TTC549 (cell line): ENCODE measurements around the gene BEX4.
"Not testable (repeated sequence)": the region's sequence is repeated elsewhere in the genome, so short reads cannot be mapped to it uniquely, and the experiment has no call there.

Experiments
- FAIRE-seq: peaks from 2 replicates; lab custom pipeline; 2012; peaks lifted over from hg19 to GRCh38; lab: Jason Lieb, UNC

The BEX4 gene

GRCh38 chrX:103214870-103215424, at the start of gene BEX4:
Gene BEX4 (plus strand): TSS chrX:103215108. CDS start chrX:103216154, 1,046 bp downstream.
- FAIRE-seq, result no peak

DNA sequence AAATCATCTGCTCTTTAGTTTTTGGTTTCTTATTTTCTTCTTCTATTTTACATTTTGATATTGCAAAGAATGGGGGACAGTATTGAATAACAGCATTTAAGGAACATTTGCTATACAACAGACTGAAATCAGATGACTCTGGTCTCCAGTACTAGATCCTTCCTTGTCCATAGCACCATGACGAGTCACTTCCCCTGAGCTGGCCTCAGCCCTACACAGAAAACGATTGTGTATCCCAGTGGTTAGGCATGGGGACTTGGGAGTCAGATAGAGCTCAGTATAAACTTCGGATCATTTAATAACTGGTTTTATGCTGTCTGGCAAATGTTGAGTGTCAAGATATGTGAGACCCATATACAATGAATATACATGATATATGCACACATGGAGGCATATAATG, 44.7 kb upstream of the BEX4 start:
- no peak for FAIRE-seq

DNA sequence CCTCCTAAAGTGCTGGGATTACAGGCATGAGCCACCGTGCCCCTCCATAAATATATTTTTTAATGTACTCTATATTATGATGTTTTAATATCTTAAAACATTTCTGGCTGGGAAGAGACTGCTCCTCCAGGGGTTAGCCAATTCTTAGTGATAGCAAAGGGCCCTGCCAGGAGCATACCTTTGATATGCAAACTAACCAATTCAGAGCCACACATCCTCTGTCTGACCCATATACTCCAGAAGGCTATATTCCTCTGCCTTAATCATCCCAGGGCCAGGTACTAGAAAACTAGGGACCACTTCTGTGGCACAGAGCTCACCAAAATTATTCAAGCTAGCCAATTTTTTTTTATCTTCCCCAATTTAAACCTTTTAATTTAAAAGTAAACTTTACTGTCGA, 43.6 kb upstream of the BEX4 start:
- no peak for FAIRE-seq

GRCh38 chrX:103175256-103175655, 39.7 kb upstream of the BEX4 start:
- FAIRE-seq, result not testable (repeated sequence)

DNA sequence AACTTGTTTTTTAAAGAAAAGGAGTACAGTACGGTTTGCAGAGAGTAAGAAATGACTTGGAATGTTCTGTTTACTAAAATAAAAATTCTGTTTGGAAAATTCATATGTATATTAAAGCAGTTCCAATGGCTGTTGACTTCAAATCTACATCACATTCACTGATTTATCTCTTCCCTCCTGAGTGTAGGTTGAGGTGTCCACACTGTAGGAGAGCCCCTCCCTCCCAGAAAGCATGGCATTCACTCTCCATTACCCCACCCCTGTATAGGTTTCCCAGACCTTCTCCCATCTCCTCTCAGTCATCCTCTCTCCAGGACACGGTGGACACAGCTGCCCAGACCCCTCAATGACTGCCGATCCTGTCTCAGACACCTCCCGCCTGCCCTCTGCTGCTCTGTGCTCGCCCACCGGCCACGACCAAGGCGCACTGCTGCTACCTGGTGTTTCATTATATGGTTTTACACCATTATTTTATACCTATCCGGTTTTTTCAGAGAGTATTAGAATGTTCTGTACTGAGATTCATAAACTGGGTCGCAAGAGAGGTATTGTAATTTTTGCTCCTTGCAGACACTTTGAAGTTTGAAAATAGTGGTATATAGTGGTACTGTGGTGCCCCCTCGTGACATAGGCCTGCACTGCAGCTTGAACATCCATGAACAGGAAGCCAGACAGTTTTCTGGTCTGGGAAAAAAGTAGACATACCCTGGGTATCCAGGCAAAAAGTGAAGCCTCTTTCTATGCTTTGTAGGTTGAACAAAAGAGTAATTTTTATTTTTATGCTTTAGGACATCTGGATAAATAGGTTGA, 38.8 kb upstream of the BEX4 start:
- FAIRE-seq, result peak; percentile 46

DNA sequence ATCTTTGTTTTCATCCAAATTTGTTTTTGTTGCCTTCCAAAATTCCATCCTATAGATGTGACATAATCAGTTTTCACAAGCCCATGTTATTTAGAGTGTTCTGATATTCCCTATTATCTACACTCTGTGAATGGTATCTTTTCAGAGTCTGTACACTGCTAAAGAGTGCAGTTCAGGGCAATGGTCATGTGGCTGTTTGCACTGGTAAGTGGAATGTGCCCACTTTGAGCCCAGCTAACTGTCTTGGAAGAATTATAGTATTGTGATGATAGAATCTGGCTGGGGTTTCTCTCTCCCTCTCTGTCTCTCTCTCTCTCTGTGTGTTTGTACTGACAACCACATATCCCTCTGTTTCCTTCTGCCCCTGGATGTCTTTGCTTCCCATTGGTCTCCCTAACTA, 37.4 kb upstream of the BEX4 start:
- no peak for FAIRE-seq

DNA sequence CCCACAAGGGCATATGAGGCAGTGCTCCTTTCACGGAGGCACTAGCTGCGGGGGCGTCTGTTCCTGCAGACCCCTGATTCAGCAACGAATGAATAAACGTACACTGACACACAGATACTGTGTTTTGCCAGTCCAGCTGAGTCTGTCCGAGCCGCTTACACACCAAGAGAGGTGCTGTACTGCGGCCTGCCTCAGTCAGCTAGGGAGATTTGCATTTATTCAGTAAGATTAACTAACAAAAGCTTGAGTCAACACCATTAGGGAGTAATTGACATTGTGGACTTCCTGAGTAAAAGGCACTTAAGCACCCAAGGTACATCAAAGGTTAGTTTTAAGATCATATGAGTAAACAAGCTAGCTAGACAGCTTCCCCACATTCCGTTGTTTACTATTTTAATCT, 31.0 kb upstream of the BEX4 start:
- FAIRE-seq, result no peak

DNA sequence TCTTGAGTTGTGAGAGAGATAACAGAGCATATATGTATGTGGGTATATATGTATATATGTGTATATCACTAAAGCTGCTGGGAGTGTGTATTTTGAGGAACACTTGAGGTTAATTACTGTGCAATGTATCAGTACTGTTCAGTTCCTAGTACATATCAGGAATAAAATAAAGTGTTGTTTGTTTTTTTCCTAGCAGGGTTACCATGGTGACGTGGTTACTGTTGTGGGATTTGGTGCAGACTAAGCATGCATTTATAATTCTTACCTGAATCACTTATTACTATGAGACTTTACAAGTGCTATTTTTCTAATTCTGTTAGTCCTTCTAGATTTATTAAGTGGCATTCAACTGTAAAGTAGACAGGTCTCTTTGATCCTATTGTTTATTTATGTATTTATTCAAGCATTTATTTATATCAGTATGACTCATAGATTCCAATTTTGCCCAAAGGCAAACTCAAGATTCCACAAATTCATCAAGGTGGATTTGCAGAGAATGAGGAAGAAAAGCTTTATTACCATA, 26.9 kb upstream of the BEX4 start:
- FAIRE-seq, result no peak

GRCh38 chrX:103197721-103198306, 17.1 kb upstream of the BEX4 start:
- no peak for FAIRE-seq

DNA sequence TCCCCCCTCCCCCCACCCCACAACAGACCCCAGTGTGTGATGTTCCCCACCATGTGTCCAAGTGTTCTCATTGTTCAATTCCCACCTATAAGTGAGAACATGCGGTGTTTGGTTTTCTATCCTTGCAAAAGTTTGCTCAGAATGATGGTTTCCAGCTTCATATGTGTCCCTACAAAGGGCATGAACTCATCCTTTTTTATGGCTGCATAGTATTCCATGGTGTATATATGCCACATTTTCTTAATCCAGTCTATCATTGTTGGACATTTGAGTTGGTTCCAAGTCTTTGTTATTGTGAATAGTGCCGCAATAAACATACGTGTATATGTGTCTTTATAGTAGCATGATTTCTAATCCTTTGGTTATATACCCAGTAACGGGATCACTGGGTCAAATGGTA, 16.2 kb upstream of the BEX4 start:
- FAIRE-seq, result not testable (repeated sequence)

DNA sequence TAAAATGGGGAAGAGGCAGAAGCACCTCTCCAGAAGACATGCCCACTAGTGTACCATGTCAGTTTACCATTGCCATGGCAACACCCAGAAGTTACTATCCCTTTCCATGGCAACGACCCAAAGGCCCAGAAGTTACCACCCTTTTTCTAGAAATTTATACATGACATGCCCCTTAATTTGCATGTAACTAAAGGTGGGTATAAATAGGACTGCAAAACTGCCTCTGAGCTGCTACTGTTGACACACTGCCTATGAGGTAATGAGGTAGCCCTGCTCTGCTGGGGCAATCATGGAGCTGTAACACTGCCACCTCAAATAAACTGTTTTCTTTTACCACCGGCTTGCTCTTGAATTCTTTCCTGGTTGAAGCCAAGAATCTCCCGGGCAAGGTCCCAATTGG, 13.9 kb upstream of the BEX4 start:
- FAIRE-seq, result no peak

DNA sequence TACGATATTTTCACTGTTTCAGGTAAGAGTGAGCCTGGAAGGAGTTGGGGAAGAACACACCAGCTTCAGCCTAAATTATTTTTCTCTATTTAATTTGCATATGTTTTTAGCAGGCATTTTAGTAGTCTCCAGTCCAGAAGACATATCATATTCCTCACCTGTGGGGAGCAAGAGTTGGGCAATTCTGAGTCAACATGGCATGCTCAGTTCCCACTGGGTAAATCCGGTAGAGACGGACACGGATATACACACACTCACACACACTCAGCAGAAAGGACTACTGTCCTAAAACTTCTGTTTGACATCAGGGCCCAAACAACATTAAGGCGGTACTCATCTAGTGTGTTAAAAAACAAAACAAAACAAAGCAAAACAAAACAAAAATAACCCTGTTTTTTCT, 4.9 kb upstream of the BEX4 start:
- FAIRE-seq, result no peak

GRCh38 chrX:103211012-103211715, 3.7 kb upstream of the BEX4 start:
- FAIRE-seq, result no peak

- no peak for FAIRE-seq
Measured at GRCh38 chrX:103212749-103213457, 2.0 kb upstream of the BEX4 start.

DNA sequence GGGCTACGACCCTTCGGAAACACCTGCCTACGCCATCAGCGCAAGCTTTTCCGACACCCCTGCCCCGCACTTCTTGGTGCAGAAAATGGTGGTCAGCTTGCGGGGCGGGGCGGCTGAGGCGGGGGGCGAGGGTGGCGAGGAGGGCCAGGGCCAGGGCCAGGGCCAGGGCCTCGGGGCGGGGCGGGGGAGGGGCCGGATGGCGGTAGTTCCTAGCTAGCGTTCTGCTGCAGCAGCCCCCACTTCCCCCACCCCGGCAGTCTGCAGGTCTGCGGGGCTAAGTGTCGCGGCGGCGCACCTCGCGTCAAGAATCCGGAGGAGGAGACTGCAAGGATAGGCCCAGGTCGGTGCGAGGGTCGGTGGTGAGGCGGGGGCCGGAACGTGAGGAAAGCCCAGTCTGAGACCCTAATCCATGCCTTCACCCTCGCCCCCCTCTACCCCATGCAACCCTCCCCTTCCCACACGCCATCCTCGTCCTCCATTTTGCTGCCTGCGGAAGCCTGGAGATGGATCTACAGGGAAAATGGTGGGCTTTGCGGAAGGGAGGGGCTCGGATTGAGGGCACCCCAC, 600 bp downstream of the BEX4 start:
- FAIRE-seq, result no peak

- no peak for FAIRE-seq
Measured at GRCh38 chrX:103220511-103221323, 5.8 kb downstream of the BEX4 start.

DNA sequence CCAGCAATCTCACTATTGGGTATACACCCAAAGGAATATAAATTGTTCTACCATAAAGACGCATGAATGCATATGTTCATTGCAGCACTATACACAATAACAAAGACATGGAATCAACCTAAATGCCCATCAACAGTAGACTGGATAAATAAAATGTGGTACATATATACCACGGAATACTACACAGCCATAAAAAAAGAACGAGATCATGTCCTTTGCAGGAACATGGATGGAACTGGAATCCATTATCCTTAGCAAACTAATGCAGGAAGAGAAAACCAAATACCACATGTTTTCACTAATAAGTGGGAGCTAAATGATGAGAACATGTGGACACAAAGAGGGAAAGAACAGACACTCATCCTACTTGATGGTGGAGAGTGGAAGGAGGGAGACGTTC, 11.0 kb downstream of the BEX4 start:
- not testable (repeated sequence) for FAIRE-seq

GRCh38 chrX:103233263-103233662, 18.4 kb downstream of the BEX4 start:
- no peak for FAIRE-seq

GRCh38 chrX:103234869-103235268, 20.0 kb downstream of the BEX4 start:
- FAIRE-seq, result no peak

DNA sequence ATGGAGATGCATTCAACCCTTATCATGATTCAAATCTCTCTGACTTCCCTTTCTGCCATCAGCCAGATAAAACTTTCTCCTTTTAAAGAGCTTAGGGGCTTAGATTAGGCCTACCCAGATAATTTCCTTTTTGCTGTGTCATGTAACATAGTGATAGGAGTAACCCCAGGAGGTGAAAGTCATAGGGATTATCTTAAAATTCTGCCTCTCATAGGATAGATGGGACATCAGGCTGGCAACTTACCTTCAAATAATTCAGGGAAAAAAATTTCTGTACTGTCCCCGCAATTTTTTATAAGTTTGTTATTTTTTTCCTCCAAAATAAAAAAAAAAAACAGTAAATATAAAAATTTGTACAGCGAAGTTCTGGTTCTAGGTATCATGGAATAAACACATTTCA, 20.7 kb downstream of the BEX4 start:
- not testable (repeated sequence) for FAIRE-seq

GRCh38 chrX:103236296-103236695, 21.4 kb downstream of the BEX4 start:
- FAIRE-seq, result no peak
